ENCODE measurements around the gene CNTRL.

Gene CNTRL

GRCh38 chr9:121204121-121204520, 129.4 kb downstream of the CNTRL start:
- no peak for DNase-seq

GRCh38 chr9:121204611-121205010, 129.9 kb downstream of the CNTRL start:
- DNase-seq: no peak

GRCh38 chr9:121206516-121207370, 132.0 kb downstream of the CNTRL start:
- DNase-seq: no peak

- DNase-seq: no peak
Observed at GRCh38 chr9:121207371-121207940, 132.7 kb downstream of the CNTRL start.

DNA sequence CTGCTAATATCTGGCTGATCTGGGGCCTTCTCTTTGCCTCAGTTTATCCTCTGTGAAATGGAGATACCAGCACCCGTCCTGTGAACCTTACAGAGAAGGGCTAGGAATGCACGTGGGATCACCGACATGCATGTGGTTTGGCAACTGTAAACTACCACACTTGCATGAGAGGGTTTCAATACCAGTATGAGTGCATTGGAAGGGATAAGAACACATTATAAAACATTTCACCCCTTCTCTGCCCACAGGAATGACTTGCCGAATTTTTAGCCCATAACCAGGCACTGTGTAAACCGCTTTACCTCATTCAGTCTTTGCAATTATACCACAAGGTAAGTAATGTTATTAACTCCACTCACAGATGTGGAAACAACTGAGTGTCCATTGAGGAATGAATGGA, 135.8 kb downstream of the CNTRL start:
- DNase-seq: no peak

GRCh38 chr9:121213136-121213806, 138.5 kb downstream of the CNTRL start:
- peak in 1 of 2 experiments; percentile 54 for DNase-seq

DNA sequence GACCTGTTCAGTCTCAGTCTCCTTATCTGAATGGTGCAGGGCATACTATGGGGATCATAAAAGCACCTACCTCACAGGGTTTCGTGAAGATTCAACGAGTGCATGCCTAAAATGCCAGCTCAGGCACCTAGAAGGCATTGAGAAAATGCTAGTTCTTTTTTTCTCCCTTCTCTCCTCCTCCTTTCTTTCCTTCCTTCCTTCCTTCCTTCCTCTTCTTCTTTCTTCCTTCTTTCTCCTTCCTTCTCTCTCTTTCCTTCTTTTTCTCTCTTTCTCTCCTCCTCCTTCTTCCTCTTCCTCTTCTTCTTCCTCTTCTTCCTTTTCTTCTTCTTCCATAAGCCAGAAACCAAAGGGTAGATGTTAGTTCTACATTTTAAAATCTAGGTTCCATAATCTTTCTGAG, 139.2 kb downstream of the CNTRL start:
- no peak for DNase-seq

DNA sequence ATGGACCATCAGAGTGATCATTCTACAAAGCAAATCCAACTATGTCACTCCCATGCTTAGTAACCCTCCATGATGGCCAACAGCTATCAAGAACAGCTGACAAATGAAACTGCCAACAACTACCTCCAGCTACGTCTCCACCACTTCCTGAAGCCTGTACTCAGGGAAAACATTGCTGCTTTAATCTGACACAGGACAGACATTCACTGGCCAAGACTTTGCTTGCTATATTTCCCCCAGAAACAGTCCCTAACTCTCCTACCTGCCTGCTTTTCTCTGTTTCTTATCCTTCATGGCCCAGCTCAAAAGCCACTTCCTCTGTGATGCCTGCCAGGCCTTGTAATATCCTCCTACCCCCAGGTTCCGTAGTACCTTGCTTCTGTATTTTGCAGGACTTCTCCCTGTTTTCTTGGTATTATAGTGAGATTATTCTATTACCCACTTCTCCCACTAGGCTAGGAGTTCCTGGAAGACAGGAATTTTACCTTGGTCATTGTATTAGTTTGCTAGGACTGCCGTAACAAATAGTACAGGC, 141.6 kb downstream of the CNTRL start:
- no peak for DNase-seq

GRCh38 chr9:121217609-121218292, 143.0 kb downstream of the CNTRL start:
- no peak for DNase-seq

DNA sequence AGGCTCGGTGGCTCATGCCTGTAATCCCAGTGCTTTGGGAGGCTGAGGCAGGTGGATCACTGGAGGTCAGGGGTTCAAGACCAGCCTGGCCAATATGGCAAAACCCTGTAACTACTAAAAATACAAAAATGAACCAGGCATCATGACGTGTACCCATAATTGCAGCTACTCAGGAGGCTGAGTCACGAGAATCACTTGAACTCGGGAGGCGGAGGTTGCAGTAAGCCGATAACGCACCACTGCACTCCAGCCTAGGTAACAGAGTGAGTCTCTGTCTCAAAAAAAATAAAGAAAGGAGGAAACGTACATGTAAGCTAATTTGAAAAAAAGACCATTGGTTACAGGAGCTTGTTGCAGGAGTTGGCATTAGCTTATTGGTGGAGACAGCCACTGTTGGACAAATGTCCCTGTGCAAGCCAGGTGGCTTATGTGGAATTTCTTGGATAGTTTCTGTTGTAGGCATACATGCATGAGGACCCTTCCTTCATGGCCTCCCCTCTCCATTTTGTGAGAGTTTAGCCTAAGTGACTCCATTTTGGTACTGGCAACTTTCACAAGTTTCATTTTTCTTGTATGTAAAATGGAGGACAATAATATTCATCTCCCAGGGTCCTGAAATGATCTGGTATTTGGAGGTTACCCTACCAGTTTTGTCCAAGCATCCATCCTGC, 143.7 kb downstream of the CNTRL start:
- DNase-seq: no peak

DNA sequence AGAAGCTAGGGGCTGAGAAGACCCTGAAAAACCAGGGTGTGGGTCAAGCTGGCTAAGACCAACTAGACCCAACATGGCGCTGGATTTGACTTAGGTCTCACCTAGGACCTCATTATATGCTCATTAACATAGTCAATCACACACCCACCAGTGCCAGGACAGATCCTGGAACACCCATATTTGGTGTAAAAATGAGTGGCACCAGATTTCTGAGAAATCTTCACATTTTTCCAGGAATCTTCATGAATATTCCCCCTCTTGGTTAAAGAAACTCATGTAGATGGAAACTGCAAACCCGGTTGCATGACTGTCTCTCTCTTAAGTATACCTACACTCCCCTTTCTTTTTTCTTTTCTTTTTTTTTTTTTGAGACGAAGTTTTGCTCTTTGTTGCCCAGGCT, 144.8 kb downstream of the CNTRL start:
- no peak for DNase-seq

GRCh38 chr9:121220996-121221663, 146.4 kb downstream of the CNTRL start:
- no peak for DNase-seq

DNA sequence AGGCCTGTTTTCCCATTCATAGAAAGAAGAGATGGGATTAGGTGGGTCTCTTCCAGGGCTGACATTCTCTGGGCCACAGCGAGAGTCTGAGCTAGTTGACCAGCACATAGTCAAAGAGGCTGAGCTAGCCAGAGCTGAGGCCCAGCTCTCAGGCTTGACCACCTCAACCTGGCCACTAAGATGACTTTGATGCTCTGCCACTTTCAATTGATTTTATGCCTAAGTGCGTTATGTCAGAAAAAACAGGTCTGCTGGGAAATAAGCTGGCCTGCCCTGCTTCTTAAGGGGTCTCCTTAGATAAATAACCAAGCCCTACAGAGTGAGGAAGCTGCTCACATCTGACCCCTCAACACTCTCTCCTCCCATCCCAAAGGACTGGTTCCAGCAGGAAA, 146.9 kb downstream of the CNTRL start:
- no peak for DNase-seq

DNA sequence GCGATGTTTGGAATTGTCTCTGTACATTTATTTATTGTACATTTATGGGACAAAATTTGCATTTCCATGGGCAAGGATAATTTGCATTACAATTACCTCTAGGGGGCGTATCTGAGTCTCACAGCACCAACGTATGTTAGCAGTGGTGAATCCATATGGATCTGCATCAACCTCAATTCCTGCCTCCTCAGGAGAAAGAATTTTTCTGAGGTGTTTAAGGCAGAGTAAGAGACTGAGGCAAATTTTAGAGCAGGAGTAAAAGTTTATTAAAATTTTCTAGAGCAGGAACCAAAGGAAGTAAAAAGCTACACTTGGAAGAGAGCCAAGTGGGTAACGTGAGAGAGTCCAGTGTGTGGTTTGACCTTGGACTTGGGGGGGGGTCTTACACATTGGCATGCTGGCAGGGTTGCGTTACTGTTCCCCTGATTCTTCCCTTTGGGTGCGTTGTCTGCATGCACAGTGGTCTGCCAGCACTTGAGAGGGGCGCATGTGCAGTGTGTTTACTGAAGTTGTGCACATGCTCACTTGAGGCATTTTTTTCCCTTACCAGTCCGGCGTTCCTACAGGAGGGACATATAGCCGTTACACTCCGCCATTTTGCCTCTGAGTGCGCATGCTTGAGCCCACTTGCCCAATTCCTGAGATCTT, 147.9 kb downstream of the CNTRL start:
- no peak for DNase-seq

- no peak for DNase-seq
Observed at GRCh38 chr9:121225240-121225639, 150.5 kb downstream of the CNTRL start.

DNA sequence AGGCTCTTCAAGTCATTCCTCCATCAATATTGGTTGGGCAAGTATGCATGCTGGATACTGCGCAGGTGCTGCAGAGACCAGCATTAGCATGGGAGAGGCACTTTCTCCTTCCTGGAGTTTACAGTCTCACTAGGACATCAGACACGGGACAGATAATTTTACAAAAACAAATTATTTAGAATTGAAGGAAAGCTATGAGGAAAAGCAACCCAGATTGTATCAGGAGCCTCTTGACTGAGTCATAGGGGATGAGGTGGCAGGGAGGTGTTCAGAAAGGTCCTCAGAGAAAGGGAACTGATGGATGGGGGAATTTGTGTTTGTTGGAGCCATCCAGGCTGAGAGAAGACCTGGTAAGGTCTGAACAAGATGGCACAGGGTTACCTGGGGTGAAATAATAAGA, 151.4 kb downstream of the CNTRL start:
- no peak for DNase-seq
